PC-3 (cell line): ENCODE measurements around the gene SH3RF3.

Experiments
- EZH2phosphoT487 ChIP-seq: fragments of 300-600 bp; sonication (generic); IDR thresholded peaks from 2 replicates; pipeline ENCODE4 v1.6.1; 2018; ENCODE audit warnings: mild to moderate bottlenecking, antibody characterized with exemption, low read length, borderline replicate concordance
- TF ChIP-seq, protein P1 (sequence below): fragments of 300-600 bp; sonication (generic); conservative IDR thresholded peaks from 2 replicates; pipeline ENCODE4 v1.5.1; 2017; ENCODE audit warnings: antibody characterized with exemption, low read depth, mild to moderate bottlenecking, low read length

- TF ChIP-seq EZH2phosphoT487, result no peak
- TF ChIP-seq, protein P1, sequence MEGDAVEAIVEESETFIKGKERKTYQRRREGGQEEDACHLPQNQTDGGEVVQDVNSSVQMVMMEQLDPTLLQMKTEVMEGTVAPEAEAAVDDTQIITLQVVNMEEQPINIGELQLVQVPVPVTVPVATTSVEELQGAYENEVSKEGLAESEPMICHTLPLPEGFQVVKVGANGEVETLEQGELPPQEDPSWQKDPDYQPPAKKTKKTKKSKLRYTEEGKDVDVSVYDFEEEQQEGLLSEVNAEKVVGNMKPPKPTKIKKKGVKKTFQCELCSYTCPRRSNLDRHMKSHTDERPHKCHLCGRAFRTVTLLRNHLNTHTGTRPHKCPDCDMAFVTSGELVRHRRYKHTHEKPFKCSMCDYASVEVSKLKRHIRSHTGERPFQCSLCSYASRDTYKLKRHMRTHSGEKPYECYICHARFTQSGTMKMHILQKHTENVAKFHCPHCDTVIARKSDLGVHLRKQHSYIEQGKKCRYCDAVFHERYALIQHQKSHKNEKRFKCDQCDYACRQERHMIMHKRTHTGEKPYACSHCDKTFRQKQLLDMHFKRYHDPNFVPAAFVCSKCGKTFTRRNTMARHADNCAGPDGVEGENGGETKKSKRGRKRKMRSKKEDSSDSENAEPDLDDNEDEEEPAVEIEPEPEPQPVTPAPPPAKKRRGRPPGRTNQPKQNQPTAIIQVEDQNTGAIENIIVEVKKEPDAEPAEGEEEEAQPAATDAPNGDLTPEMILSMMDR, result peak; percentile 48
These were observed 320.2 kb downstream of the SH3RF3 start for GRCh38 chr2:109448946-109449788.
